Left ventricle myocardium inferior (tissue), 1 donor: Measurements from ENCODE around the gene MTG1. TPM values are rescaled to one million over a fixed set of nuclear protein-coding genes. Genes with fewer than 3 reads are reported as not detected.

Experiments
- DNase-seq: peaks from one replicate; pipeline ENCODE4 v3.0.0-alpha.2; 2020
- H3K27ac ChIP-seq: fragments of 200-600 bp; replicated peaks from 2 replicates; pipeline ENCODE4 v1.8.0; 2021
- H3K27me3 ChIP-seq: fragments of 200-600 bp; 2 replicates; pipeline ENCODE4 v1.8.0; 2021; ENCODE audit warnings: low read depth
- H3K36me3 ChIP-seq: fragments of 200-600 bp; 2 replicates; pipeline ENCODE4 v1.8.0; 2021
- H3K4me1 ChIP-seq: fragments of 200-600 bp; 2 replicates; pipeline ENCODE4 v1.8.0; 2021
- H3K4me3 ChIP-seq: fragments of 200-600 bp; 2 replicates; pipeline ENCODE4 v1.8.0; 2021; ENCODE audit warnings: mild to moderate bottlenecking, moderate library complexity
- H3K9me3 ChIP-seq: fragments of 200-600 bp; replicated peaks from 2 replicates; pipeline ENCODE4 v1.8.0; 2021
- CTCF ChIP-seq: fragments of 200-600 bp; IDR thresholded peaks from 2 replicates; pipeline ENCODE4 v1.8.0; 2021; ENCODE audit warnings: antibody characterized with exemption, mild to moderate bottlenecking, borderline replicate concordance
- intact Hi-C: fragments of 100-400 bp; cut with micrococcal nuclease; formaldehyde crosslinking; loops from one replicate; pipeline ENCODE4 v1.11.0; 2022
- total RNA-seq: library from RNA; stranded (reverse); fragmentation: NEBNext Ultra II Directional; extraction: Animal tissue kit (Norgen Biotek cat#: 25700); gene quantifications from one replicate; pipeline ENCODE4 v1.2.1, GENCODE V29; 2021
- donor health status: DM: no; HTN: yes; CAD: no; lungs with severe emphysema.

The MTG1 gene
- total RNA-seq, 1 donor from 2014 or later: 14.0 TPM

GRCh38 chr10:133419211-133419950 lies 25.4 kb downstream of the MTG1 start:
- H3K36me3 ChIP-seq: peaks cover 48% of the 10 kb centered on the region
- no peak overlapping the region for H3K4me3 ChIP-seq
- H3K4me1 ChIP-seq: peaks cover 3% of the 10 kb centered on the region
- H3K27me3 ChIP-seq: peaks cover 13% of the 10 kb centered on the region
- intact Hi-C loops: no loop called here
- H3K9me3 ChIP-seq: no peaks in the 10 kb centered on the region
- no peak for TF ChIP-seq CTCF
- DNase-seq: no peak
- no peak overlapping the region for H3K27ac ChIP-seq

GRCh38 chr10:133420028-133420427 lies 26.1 kb downstream of the MTG1 start:
- H3K4me3 ChIP-seq: no peak overlapping the region
- H3K9me3 ChIP-seq: no peaks in the 10 kb centered on the region
- intact Hi-C loops: no loop called here
- H3K27ac ChIP-seq: no peak overlapping the region
- DNase-seq: no peak
- peaks cover 16% of the 10 kb centered on the region for H3K27me3 ChIP-seq
- H3K36me3 ChIP-seq: peaks cover 45% of the 10 kb centered on the region
- TF ChIP-seq CTCF: no peak
- peaks cover 3% of the 10 kb centered on the region for H3K4me1 ChIP-seq

GRCh38 chr10:133420579-133420978 lies 26.6 kb downstream of the MTG1 start:
- H3K4me3 ChIP-seq: no peak overlapping the region
- intact Hi-C loops: no loop called here
- no peak for TF ChIP-seq CTCF
- no peak overlapping the region for H3K27ac ChIP-seq
- peaks cover 40% of the 10 kb centered on the region for H3K36me3 ChIP-seq
- peaks cover 3% of the 10 kb centered on the region for H3K4me1 ChIP-seq
- H3K9me3 ChIP-seq: no peaks in the 10 kb centered on the region
- H3K27me3 ChIP-seq: peaks cover 20% of the 10 kb centered on the region
- DNase-seq: no peak

GRCh38 chr10:133421336-133422222 lies 27.6 kb downstream of the MTG1 start:
- H3K27me3 ChIP-seq: peaks cover 20% of the 10 kb centered on the region
- no peak overlapping the region for H3K27ac ChIP-seq
- H3K36me3 ChIP-seq: peaks cover 35% of the 10 kb centered on the region
- peaks cover 3% of the 10 kb centered on the region for H3K4me1 ChIP-seq
- no peak overlapping the region for H3K4me3 ChIP-seq
- TF ChIP-seq CTCF: no peak
- no peak for DNase-seq
- H3K9me3 ChIP-seq: no peaks in the 10 kb centered on the region
- intact Hi-C loops: no loop called here

GRCh38 chr10:133422223-133422806 lies 28.4 kb downstream of the MTG1 start:
- Histone ChIP-seq H3K4me1 (peaks cover 3% of the 10 kb centered on the region), H3K36me3 (peaks cover 35% of the 10 kb centered on the region), H3K27me3 (peaks cover 20% of the 10 kb centered on the region), H3K27ac (no peak overlapping the region), H3K9me3 (no peaks in the 10 kb centered on the region), H3K4me3 (no peak overlapping the region)
- no peak for DNase-seq
- intact Hi-C loops: no loop called here
- TF ChIP-seq CTCF: no peak
